ENCODE measurements around the gene TTC36.

DNA sequence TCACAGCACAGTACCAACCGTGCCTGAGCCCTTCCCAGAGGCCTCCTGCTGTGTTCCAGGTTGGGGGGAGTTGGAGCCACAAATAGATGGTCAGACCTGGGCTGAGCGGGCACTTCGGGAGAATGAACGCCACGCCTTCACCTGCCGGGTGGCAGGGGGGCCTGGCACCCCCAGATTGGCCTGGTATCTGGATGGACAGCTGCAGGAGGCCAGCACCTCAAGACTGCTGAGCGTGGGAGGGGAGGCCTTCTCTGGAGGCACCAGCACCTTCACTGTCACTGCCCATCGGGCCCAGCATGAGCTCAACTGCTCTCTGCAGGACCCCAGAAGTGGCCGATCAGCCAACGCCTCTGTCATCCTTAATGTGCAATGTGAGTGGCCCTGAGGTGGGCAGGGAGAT lies 4.8 kb downstream of the TTC36 start:
- TF ChIP-seq, protein P1, sequence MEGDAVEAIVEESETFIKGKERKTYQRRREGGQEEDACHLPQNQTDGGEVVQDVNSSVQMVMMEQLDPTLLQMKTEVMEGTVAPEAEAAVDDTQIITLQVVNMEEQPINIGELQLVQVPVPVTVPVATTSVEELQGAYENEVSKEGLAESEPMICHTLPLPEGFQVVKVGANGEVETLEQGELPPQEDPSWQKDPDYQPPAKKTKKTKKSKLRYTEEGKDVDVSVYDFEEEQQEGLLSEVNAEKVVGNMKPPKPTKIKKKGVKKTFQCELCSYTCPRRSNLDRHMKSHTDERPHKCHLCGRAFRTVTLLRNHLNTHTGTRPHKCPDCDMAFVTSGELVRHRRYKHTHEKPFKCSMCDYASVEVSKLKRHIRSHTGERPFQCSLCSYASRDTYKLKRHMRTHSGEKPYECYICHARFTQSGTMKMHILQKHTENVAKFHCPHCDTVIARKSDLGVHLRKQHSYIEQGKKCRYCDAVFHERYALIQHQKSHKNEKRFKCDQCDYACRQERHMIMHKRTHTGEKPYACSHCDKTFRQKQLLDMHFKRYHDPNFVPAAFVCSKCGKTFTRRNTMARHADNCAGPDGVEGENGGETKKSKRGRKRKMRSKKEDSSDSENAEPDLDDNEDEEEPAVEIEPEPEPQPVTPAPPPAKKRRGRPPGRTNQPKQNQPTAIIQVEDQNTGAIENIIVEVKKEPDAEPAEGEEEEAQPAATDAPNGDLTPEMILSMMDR (conservative IDR thresholded peaks at IDR 0.05; ENCODE audit: low read depth, low read length): no peak
- TF ChIP-seq EZH2phosphoT487 (IDR thresholded peaks at IDR 0.05; ENCODE audit: borderline replicate concordance, low read length): no peak
